IMR-90 (cell line): ENCODE results near the gene GALNT6. TPM values are rescaled to one million over a fixed set of nuclear protein-coding genes. Genes with fewer than 3 reads are reported as not detected.

ENCODE experiments used
- ATAC-seq: fragments of 200-7000 bp; cut with Tn5 transposase; 2 replicates; pipeline ENCODE4 v1.9.1; 2020; ENCODE audit warnings: low read depth, mild to moderate bottlenecking, moderate library complexity
- BruUV-seq: library from RNA; stranded (reverse); fragments of 400-500 nt; replicated peaks from 2 replicates; lab custom pipeline; 2021; lab: Mats Ljungman, UMichigan
- CTCF ChIA-PET: fragments of 300-600 bp; formaldehyde crosslinking; extraction: SDS; loops from one replicate; lab custom pipeline; 2021; ENCODE audit warnings: antibody characterized with exemption; lab: Yijun Ruan, JAX
- POLR2A ChIA-PET: fragments of 300-600 bp; sonication (Branson Sonifier 250); formaldehyde crosslinking; loops from one replicate; lab custom pipeline; 2022; ENCODE audit warnings: antibody characterized with exemption; ENCODE audit not compliant: unreplicated experiment; lab: Charles Lee
- DNase-seq: peaks from one replicate; pipeline ENCODE4 v3.0.0; 2013
- H2AFZ ChIP-seq: replicated peaks from 2 replicates; pipeline ENCODE3; 2013; ENCODE audit warnings: low read length, mild to moderate bottlenecking; ENCODE audit not compliant: poor library complexity
- H2AK5ac ChIP-seq: 2 replicates; pipeline ENCODE4 v1.6.1; 2013; ENCODE audit warnings: low read depth, low read length, inconsistent platforms
- H2AK9ac ChIP-seq: replicated peaks from 2 replicates; pipeline ENCODE3; 2013; ENCODE audit warnings: mild to moderate bottlenecking, low read depth, low read length, moderate library complexity; ENCODE audit not compliant: poor library complexity
- H2BK120ac ChIP-seq: 2 replicates; pipeline ENCODE4 v1.6.1; 2013; ENCODE audit warnings: low read depth, low read length, inconsistent platforms
- H2BK15ac ChIP-seq: 3 replicates; pipeline ENCODE4 v1.6.1; 2013; ENCODE audit warnings: low read depth, low read length, inconsistent platforms
- H2BK20ac ChIP-seq: 2 replicates; pipeline ENCODE4 v1.6.1; 2013; ENCODE audit warnings: low read depth, mild to moderate bottlenecking, inconsistent platforms, low read length, moderate library complexity
- H2BK5ac ChIP-seq: 2 replicates; pipeline ENCODE4 v1.6.1; 2013; ENCODE audit warnings: mild to moderate bottlenecking, low read depth, low read length, inconsistent platforms; ENCODE audit not compliant: poor library complexity, severe bottlenecking
- H3K14ac ChIP-seq: replicated peaks from 2 replicates; pipeline ENCODE4 v1.6.1; 2013; ENCODE audit warnings: low read depth, low read length, inconsistent platforms
- H3K18ac ChIP-seq: 2 replicates; pipeline ENCODE4 v1.6.1; 2013; ENCODE audit warnings: low read depth, low read length, control low read depth
- H3K23ac ChIP-seq: 2 replicates; pipeline ENCODE4 v1.6.1; 2013; ENCODE audit warnings: low read depth, low read length, inconsistent platforms
- H3K27ac ChIP-seq: 2 replicates; pipeline ENCODE4 v1.5.1; 2013; ENCODE audit warnings: mild to moderate bottlenecking, control low read depth, low read length; ENCODE audit not compliant: insufficient read depth
- H3K27me3 ChIP-seq: 2 replicates; pipeline ENCODE4 v1.6.1; 2013; ENCODE audit warnings: low read length; ENCODE audit not compliant: control insufficient read depth, insufficient read depth
- H3K36me3 ChIP-seq: 2 replicates; pipeline ENCODE4 v1.6.1; 2013; ENCODE audit warnings: low read length, mixed read lengths; ENCODE audit not compliant: control insufficient read depth, insufficient read depth
- H3K4ac ChIP-seq: 2 replicates; pipeline ENCODE4 v1.6.1; 2013; ENCODE audit warnings: low read depth, low read length, inconsistent platforms
- H3K4me1 ChIP-seq: 2 replicates; pipeline ENCODE4 v1.6.1; 2013; ENCODE audit warnings: low read length, mixed read lengths; ENCODE audit not compliant: control insufficient read depth, insufficient read depth
- H3K4me2 ChIP-seq: 2 replicates; pipeline ENCODE4 v1.6.1; 2013; ENCODE audit warnings: low read depth, mild to moderate bottlenecking, control low read depth, low read length, moderate library complexity
- H3K4me3 ChIP-seq: 2 replicates; pipeline ENCODE4 v1.5.1; 2013; ENCODE audit warnings: low read depth, mild to moderate bottlenecking, control low read depth, low read length, moderate library complexity; ENCODE audit not compliant: insufficient read depth
- H3K56ac ChIP-seq: 2 replicates; pipeline ENCODE4 v1.6.1; 2013; ENCODE audit warnings: low read length, inconsistent platforms; ENCODE audit not compliant: insufficient read depth; ENCODE audit errors: extremely low read depth
- H3K79me1 ChIP-seq, 2 experiments: 2 replicates each; pipeline ENCODE4 v1.6.1; 2013; ENCODE audit warnings: low read length in 2 of 2, inconsistent platforms in 1 of 2, low read depth in 1 of 2
- H3K9ac ChIP-seq: 2 replicates; pipeline ENCODE4 v1.6.1; 2013; ENCODE audit warnings: low read depth, low read length, control low read depth
- H3K9me1 ChIP-seq: 2 replicates; pipeline ENCODE4 v1.6.1; 2013; ENCODE audit warnings: low read length, inconsistent platforms; ENCODE audit not compliant: insufficient read depth
- H3K9me3 ChIP-seq: 2 replicates; pipeline ENCODE4 v1.6.1; 2013; ENCODE audit warnings: low read length; ENCODE audit not compliant: control insufficient read depth, insufficient read depth
- H4K20me1 ChIP-seq: 2 replicates; pipeline ENCODE4 v1.6.1; 2013; ENCODE audit warnings: low read length, inconsistent platforms; ENCODE audit not compliant: insufficient read depth
- H4K5ac ChIP-seq: 2 replicates; pipeline ENCODE4 v1.6.1; 2013; ENCODE audit warnings: mild to moderate bottlenecking, low read depth, low read length, control low read depth
- H4K8ac ChIP-seq, 2 experiments: 2 replicates each; pipeline ENCODE4 v1.6.1; 2013; ENCODE audit warnings: low read depth in 2 of 2, low read length in 2 of 2, control low read depth in 1 of 2, inconsistent platforms in 1 of 2
- H4K91ac ChIP-seq: 2 replicates; pipeline ENCODE4 v1.6.1; 2013; ENCODE audit warnings: low read depth, low read length, inconsistent platforms; ENCODE audit not compliant: insufficient read depth
- CHD1 ChIP-seq: IDR thresholded peaks from 2 replicates; pipeline ENCODE4 v1.6.1; 2012; ENCODE audit warnings: low read depth, low read length, improper control_type of control experiment
- CTCF ChIP-seq: conservative IDR thresholded peaks from 2 replicates; pipeline ENCODE4 v1.5.1; 2012; ENCODE audit warnings: mild to moderate bottlenecking, low read depth, low read length, improper control_type of control experiment
- FOS ChIP-seq: fragments of 150-350 bp; IDR thresholded peaks from 2 replicates; pipeline ENCODE4 v1.6.1; 2016; ENCODE audit warnings: low read depth, low read length
- MAZ ChIP-seq: IDR thresholded peaks from 2 replicates; pipeline ENCODE4 v1.6.1; 2012; ENCODE audit warnings: low read depth, mild to moderate bottlenecking, low read length, improper control_type of control experiment, moderate library complexity, borderline replicate concordance
- MXI1 ChIP-seq: IDR thresholded peaks from 2 replicates; pipeline ENCODE4 v1.6.1; 2012; ENCODE audit warnings: low read depth, mild to moderate bottlenecking, low read length, moderate library complexity, borderline replicate concordance
- NFE2L2 ChIP-seq: fragments of 150-350 bp; IDR thresholded peaks from 2 replicates; pipeline ENCODE4 v1.6.1; 2016; ENCODE audit warnings: low read depth, mild to moderate bottlenecking, low read length
- POLR2A ChIP-seq: IDR thresholded peaks from 2 replicates; pipeline ENCODE4 v1.6.1; 2012; ENCODE audit warnings: mild to moderate bottlenecking, low read depth, low read length
- RAD21 ChIP-seq: IDR thresholded peaks from 2 replicates; pipeline ENCODE4 v1.6.1; 2012; ENCODE audit warnings: low read length, improper control_type of control experiment
- SMC3 ChIP-seq: fragments of 150-350 bp; IDR thresholded peaks from 2 replicates; pipeline ENCODE4 v1.6.1; 2016; ENCODE audit warnings: low read depth, mild to moderate bottlenecking, antibody characterized with exemption, low read length, moderate library complexity
- WGBS, 2 experiments: methylation state at CpG; one replicate each; pipeline versions ENCODE4 v1.1.5 to v1.1.7; 2013; ENCODE audit warnings: missing lambda C conversion rate in 2 of 2; ENCODE audit not compliant: insufficient read length in 1 of 2; ENCODE audit errors: extremely low coverage in 2 of 2; 5-methylcytosine and 5-hydroxymethylcytosine counted together
- dilution Hi-C: fragments of 300-500 bp; cut with HindIII; formaldehyde crosslinking; loops from one replicate; pipeline ENCODE4 v1.14.3; 2018; ENCODE audit warnings: low sequenced_read_pairs; ENCODE audit not compliant: unreplicated experiment
- in situ Hi-C: fragments of 300-500 bp; cut with MboI; formaldehyde crosslinking; loops from 3 replicates; pipeline ENCODE4 v1.14.3; 2019; ENCODE audit warnings: low sequenced_read_pairs, inconsistent platforms, mixed read lengths
- intact Hi-C: fragments of 100-400 bp; cut with micrococcal nuclease; formaldehyde crosslinking; loops from 2 replicates; pipeline ENCODE4 v1.10.0; 2022
- polyA plus RNA-seq, 3 experiments: library from polyadenylated mRNA; depleted of rRNA; stranded (reverse); fragments of >200 nt; gene quantifications; 2 replicates each; pipeline ENCODE4 v1.2.3, GENCODE V29; 2012; ENCODE audit warnings: low replicate concordance in 1 of 3
- total RNA-seq: library from RNA; depleted of rRNA; stranded (reverse); fragments of >200 nt; gene quantifications from 2 replicates; pipeline ENCODE4 v1.2.3, GENCODE V29; 2012

GALNT6 gene
- total and polyA plus RNA-seq, 2 of the 4 experiments (the other 2 are of a cell fraction) = 17.1 to 23.7 TPM

GRCh38 chr12:51421266-51421884 is 30.2 kb upstream of the GALNT6 start:
- Histone ChIP-seq H3K56ac (no peak overlapping the region), H2BK5ac (no peak overlapping the region), H2BK120ac (no peak overlapping the region), H4K8ac (no peak overlapping the region), H3K4me3 (no peak overlapping the region), H3K9me1 (no peaks in the 10 kb centered on the region), H3K4me2 (no peak overlapping the region), H3K27me3 (no peaks in the 10 kb centered on the region), H4K91ac (no peak overlapping the region), H2AK9ac (peak overlapping the region; percentile 3), H4K20me1 (no peaks in the 10 kb centered on the region), H3K14ac (no peak overlapping the region), H3K9me3 (no peaks in the 10 kb centered on the region), H3K9ac (no peak overlapping the region), H3K18ac (no peak overlapping the region), H2AFZ (peak overlapping the region; percentile 11), H2BK20ac (no peak overlapping the region), H3K4me1 (no peaks in the 10 kb centered on the region), H3K36me3 (no peaks in the 10 kb centered on the region), H3K79me1 (peaks cover 5 to 7% of the 10 kb centered on the region in 2 experiments; a peak in 2 of 4 replicates), H2BK15ac (no peak overlapping the region), H2AK5ac (no peak overlapping the region), H3K4ac (no peak overlapping the region), H3K27ac (no peak overlapping the region), H3K23ac (no peak overlapping the region), H4K5ac (no peak overlapping the region)
- intact Hi-C loops (loop anchor here (1.0 to 10.0 kb wide), 5 partner anchors 111 to 559 kb away; no protein-coding TSS in a partner anchor), dilution Hi-C loops (no loop called here), in situ Hi-C loops (loop anchor here (5.0 to 10.0 kb wide), 4 partner anchors 106 to 451 kb away; no protein-coding TSS in a partner anchor)
- DNase-seq (peak; percentile 72), ATAC-seq (peak; percentile 58)
- ChIA-PET POLR2A (no interaction called here), CTCF (interaction anchor here (0.6 to 3.4 kb wide), 7 partner anchors 88 to 464 kb away, joined by 3 to 12 read pairs (median 4); no protein-coding TSS in a partner anchor)
- WGBS, 2 experiments = 0% methylated on average over 1 of the region's 5 CpGs; no CpG with 5 or more reads in 1 of the 2 experiments
- TF ChIP-seq NFE2L2 (no peak), MAZ (no peak), MXI1 (no peak), POLR2A (peak; percentile 42; the same call in 1 of the 2 replicates), FOS (no peak), CTCF (peak; percentile 92), CHD1 (no peak), RAD21 (peak; percentile 96), SMC3 (peak; percentile 85)
- no TSS peak for BruUV-seq
